Adrenal gland (tissue), 5 donors: ENCODE measurements around the gene PRDX2.

Experiments
- POLR2A ChIP-seq, 2 donors: fragments of 450-650 bp; IDR thresholded peaks; one replicate each; pipeline ENCODE4 v1.6.1; 2017; ENCODE audit warnings: antibody characterized with exemption in 2 of 2, mild to moderate bottlenecking in 2 of 2, moderate library complexity in 1 of 2
- TF ChIP-seq, protein P1 (sequence below), 6 experiments: fragments of 450-650 bp in 4 of 6; fragments of 200-600 bp in 2 of 6; sonication (generic) in 1 of 6; IDR thresholded peaks; 1 replicate in 5 of 6; 2 replicates in 1 of 6; pipeline versions ENCODE4 v1.5.1 to v1.8.0; 2016 to 2021; ENCODE audit warnings: antibody characterized with exemption in 6 of 6, mild to moderate bottlenecking in 2 of 6, moderate library complexity in 1 of 6
- donor health status: DM: no; HTN: no; CAD: no.

DNA sequence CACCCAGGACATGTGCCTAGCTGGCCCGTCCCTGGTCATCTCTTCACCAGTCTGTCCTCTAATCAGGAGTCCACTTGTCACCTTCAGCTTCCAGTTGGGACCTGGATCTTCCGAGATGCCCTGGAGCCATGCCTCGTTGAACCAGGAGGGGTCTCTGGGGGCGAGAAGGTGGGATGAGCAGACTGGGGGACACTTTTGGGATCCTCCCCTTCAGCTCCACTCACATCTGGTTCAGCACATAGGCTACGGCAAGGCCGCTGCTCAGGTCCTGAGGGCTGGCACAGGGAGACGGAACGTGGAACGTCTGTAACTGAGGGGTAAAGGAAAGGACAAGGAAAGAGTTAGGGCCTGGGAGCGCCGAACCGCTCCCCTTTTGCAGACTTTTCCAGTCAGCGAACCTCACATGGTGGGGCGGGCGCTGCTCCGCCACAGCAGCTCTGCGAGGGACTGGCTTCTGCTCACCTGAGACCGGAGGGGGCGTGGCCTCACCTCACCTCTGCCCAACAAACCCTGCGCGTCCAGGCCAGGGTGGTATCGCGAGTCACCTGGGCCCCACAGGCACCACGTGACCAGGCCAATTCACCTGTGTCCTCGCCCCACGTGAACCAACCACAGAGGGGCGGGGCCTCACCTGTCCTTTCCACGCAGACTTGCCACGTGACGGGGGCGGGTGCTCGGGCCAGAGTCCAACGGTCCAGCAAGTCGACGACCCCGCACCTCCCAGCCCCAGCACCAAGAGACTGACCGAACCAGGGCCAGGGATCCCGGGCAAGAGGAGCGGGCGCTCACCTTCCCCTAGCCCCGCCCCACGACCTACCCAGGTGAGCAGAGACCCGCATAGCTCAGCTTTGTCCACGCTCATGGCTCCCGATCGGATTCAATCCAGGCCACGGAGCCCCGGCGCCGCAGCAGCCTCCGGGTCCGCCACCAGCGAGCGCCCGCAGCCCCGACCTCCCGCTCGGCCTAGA lies 26.7 kb downstream of the PRDX2 start, which contains the start of gene HOOK2:
- TF ChIP-seq, protein P1, sequence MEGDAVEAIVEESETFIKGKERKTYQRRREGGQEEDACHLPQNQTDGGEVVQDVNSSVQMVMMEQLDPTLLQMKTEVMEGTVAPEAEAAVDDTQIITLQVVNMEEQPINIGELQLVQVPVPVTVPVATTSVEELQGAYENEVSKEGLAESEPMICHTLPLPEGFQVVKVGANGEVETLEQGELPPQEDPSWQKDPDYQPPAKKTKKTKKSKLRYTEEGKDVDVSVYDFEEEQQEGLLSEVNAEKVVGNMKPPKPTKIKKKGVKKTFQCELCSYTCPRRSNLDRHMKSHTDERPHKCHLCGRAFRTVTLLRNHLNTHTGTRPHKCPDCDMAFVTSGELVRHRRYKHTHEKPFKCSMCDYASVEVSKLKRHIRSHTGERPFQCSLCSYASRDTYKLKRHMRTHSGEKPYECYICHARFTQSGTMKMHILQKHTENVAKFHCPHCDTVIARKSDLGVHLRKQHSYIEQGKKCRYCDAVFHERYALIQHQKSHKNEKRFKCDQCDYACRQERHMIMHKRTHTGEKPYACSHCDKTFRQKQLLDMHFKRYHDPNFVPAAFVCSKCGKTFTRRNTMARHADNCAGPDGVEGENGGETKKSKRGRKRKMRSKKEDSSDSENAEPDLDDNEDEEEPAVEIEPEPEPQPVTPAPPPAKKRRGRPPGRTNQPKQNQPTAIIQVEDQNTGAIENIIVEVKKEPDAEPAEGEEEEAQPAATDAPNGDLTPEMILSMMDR (IDR thresholded peaks at IDR 0.05), result no peak
- TF ChIP-seq POLR2A (IDR thresholded peaks at IDR 0.05), result peak in 1 of 2 donors; percentile 15
